LNCaP clone FGC (cell line): Measurements from ENCODE around the gene ARL15.
"Not testable (repeated sequence)": the region's sequence is repeated elsewhere in the genome, so short reads cannot be mapped to it uniquely, and the experiment has no call there.

Experiments used
- DNase-seq: peaks from one replicate; pipeline ENCODE4 v3.0.0-alpha.2; 2011; ENCODE audit warnings: low read depth
- H3K4me3 ChIP-seq: 2 replicates; pipeline ENCODE4 v1.5.1; 2011; ENCODE audit warnings: mild to moderate bottlenecking, low read depth, low read length, control low read depth
- TF ChIP-seq, protein P1 (sequence below): IDR thresholded peaks from 2 replicates; pipeline ENCODE4 v1.5.1; 2012; ENCODE audit warnings: mild to moderate bottlenecking; ENCODE audit not compliant: control insufficient read depth, insufficient read depth; ENCODE audit errors: extremely low read depth

Gene ARL15

DNA sequence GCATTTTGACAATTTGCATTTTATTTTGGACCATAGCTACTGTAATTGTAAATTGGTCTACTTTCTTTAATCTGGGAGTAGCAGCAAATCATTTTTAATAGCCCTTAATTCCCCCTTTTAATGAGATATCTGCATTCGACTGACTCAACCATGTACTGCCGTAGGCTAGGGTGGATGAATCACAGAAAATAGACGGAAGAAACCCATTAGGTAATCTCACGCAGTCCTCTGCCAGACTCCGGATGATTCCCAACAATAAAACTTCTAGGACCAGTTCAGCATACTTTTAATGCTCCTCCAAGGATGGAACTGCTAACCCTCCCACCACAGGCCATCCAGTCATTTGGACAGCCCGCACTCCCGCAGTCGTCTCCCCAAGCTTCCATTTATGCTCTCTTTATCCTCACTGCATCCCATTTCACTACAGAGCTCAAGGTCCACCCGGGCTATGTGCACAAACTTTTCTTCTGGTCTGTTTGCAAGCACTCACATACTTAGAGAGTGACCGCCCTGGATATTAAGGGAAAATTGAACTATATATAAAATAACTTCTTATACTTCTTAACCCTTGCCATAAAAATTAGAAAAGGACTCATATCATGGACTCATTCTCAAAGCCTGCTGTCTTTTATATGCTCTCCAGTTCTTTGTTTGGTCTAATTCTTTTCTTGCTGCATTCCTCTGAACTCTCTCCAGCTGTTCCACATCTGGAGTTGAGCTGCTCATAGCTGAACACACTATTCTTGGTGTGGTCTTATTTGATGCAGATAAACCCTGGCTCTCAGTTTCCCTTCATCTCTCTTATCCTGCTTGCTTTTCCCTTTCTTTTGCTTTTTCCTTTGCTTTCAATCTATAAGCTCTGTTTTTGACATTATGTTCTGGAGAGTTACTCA, 326.6 kb downstream of the ARL15 start:
- no peak for DNase-seq
- H3K4me3 ChIP-seq, result no peak overlapping the region
- TF ChIP-seq, protein P1, sequence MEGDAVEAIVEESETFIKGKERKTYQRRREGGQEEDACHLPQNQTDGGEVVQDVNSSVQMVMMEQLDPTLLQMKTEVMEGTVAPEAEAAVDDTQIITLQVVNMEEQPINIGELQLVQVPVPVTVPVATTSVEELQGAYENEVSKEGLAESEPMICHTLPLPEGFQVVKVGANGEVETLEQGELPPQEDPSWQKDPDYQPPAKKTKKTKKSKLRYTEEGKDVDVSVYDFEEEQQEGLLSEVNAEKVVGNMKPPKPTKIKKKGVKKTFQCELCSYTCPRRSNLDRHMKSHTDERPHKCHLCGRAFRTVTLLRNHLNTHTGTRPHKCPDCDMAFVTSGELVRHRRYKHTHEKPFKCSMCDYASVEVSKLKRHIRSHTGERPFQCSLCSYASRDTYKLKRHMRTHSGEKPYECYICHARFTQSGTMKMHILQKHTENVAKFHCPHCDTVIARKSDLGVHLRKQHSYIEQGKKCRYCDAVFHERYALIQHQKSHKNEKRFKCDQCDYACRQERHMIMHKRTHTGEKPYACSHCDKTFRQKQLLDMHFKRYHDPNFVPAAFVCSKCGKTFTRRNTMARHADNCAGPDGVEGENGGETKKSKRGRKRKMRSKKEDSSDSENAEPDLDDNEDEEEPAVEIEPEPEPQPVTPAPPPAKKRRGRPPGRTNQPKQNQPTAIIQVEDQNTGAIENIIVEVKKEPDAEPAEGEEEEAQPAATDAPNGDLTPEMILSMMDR, result no peak

DNA sequence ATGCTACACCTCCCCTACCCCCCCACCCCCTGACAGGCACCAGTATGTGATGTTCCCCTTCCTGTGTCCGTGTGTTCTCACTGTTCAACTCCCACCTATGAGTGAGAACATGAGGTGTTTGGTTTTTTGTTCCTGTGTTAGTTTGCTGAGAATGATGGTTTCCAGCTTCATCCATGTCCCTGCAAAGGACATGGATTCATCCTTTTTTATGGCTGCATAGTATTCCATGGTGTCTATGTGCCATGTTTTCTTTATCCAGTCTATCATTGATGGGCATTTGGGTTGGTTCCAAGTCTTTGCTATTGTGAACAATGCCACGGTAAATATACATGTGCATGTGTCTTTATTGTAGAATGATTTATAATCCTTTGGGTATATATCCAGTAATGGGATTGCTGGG, 328.1 kb downstream of the ARL15 start:
- not testable (repeated sequence) for H3K4me3 ChIP-seq

DNA sequence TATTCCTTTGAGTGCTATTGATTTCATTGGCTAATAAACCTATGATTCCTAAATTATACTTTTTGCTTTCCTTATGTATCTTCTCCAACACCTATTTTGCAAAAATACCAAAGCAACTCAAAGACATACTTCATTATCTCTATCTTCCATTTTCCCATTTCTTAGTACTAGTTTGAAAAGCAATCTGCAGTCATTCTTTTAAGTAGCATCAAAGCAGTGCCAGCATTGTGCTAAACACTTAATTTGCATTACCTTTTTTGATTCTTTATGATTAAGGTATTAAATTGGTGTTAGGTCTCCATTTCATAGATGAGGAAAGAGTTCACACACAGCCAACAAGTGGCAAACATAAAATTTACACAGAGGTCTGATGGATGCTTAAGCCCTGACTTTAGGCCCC, 330.3 kb downstream of the ARL15 start:
- TF ChIP-seq, protein P1, result no peak
- H3K4me3 ChIP-seq, result no peak overlapping the region
- DNase-seq, result no peak

More for the DNA sequence above, 328.1 kb downstream of the ARL15 start:
- DNase-seq, result not testable (repeated sequence)

DNA sequence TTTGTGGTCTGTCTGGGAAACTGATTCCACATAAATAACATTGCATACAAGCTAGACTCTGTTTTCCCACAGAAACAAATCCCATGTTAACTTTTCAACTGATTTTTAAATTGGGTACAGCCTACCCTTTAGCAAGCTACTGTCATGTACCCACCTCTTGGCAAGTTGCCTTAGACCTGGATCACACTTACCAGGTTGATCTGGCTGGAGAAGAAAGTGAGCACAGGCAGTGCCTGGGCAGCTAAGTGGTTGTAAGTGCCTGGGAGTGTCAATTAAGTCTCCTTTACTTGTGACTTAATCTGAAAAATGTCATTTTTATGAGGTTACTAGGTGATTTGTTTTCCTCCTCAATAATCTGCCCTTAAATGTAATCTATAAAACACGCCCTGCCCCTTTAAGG, 336.4 kb downstream of the ARL15 start:
- TF ChIP-seq, protein P1, result no peak
- H3K4me3 ChIP-seq, result no peak overlapping the region
- no peak for DNase-seq

DNA sequence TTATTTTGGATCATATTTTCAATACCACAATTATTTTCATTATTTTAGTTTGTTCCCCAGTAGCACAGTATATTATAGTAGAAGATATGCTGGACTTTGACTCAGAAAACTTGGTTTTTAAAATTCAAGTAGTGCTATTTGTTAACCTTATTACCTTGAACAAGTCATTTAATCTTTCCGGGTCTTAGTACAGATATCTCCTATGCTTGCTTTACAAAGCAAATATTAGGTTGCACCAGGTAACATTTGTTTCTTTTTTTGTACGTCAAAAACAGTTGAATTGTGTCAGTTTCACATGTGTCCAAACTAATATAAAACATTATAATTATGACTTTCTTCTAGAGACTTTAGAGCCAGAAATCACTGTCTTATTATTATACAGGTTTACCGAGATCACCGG, 338.1 kb downstream of the ARL15 start:
- TF ChIP-seq, protein P1, result no peak
- H3K4me3 ChIP-seq, result no peak overlapping the region
- DNase-seq, result no peak

DNA sequence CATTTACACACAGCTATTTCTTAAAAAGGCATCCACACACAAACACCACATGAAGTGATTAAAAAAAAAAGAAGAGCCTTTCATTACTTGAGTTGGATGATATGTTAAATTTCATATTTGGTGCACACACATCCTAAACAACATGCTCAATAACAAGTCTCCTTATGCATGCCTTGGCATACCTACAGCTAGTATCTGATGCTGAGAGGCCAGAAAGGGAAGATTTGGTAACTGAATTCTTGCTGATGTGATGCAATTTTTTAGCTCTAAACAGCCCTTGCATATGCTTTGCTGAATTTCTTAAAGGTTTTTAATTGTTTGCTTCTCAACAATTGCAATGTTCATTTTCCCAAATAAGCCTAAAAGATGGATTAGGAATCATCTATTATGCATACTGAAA, 338.8 kb downstream of the ARL15 start:
- TF ChIP-seq, protein P1, result no peak
- no peak for DNase-seq
- H3K4me3 ChIP-seq, result no peak overlapping the region

DNA sequence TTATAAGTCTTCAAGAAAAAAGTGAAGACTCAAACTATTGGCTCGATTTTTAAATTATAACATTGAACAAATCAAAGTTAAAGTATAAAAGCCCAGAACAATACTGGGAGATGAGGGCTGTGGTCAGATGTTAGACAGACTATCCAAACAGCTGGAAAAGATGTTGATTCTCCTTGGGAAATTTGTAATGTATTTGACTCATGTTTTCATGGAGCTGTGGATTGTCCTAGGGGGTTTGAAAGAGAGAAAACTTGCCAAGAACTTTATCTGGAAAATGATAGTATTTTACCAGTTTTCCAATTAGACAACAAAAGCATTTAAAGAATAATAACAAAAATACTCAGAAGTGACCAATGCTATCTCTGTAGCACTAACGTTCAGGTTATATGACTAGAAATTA, 339.2 kb downstream of the ARL15 start:
- no peak for DNase-seq
- no peak overlapping the region for H3K4me3 ChIP-seq
- TF ChIP-seq, protein P1, result no peak
